ENCODE measurements around the gene SLC6A6. TPM values are rescaled to one million over a fixed set of nuclear protein-coding genes. Genes with fewer than 3 reads are reported as not detected.

Gene SLC6A6
- total RNA-seq, 1 donor from 2014 or later = 32.9 TPM

DNA sequence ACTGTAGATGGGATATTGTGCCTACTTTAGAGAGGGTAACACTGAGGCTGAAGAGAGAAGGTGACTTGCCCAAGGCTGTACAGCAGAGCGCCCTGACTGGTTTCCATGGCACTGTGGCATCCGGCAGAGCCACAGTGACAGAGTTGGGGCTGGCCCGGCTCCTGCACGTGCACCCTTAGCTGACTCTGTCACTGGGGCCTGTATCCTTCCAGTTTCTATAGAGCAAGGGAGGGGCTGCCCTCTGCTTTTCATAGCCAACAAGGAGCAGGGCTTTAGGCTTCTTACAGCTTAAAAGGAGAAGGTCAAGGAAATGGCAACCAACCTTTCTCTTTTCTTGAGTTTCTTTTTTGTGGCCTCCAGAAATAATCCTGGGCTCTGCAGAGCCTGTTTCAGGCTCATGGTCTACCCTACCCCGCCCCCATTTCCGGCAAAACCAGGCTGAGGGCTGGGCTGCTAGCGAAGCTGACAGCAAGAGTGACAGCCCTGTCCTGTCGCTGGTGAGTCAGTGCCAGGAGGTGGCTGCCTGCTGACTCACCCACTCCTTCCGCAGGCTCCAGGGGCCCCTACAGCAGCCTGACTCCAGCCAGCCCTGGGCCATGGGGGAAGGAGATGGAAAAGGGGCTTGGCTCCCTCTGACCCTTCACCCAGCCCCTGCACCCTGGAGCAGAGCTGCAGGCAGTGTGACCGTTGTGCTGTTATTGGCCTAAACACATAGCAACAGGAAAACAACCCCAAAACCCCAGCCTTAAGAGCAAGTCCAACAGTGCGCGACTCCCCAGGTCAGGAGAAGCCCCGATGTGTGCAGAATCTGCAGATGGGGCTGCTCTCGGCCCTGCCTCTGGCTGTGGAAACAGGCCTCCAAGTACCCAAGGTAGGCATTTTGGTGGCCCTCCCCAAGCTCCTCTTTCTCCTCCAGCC, 29.8 kb downstream of the SLC6A6 start:
- TF ChIP-seq EZH2 (IDR thresholded peaks at IDR 0.05) (no peak), EZH2phosphoT487 (IDR thresholded peaks at IDR 0.05) (no peak)
- TF ChIP-seq, protein P1, sequence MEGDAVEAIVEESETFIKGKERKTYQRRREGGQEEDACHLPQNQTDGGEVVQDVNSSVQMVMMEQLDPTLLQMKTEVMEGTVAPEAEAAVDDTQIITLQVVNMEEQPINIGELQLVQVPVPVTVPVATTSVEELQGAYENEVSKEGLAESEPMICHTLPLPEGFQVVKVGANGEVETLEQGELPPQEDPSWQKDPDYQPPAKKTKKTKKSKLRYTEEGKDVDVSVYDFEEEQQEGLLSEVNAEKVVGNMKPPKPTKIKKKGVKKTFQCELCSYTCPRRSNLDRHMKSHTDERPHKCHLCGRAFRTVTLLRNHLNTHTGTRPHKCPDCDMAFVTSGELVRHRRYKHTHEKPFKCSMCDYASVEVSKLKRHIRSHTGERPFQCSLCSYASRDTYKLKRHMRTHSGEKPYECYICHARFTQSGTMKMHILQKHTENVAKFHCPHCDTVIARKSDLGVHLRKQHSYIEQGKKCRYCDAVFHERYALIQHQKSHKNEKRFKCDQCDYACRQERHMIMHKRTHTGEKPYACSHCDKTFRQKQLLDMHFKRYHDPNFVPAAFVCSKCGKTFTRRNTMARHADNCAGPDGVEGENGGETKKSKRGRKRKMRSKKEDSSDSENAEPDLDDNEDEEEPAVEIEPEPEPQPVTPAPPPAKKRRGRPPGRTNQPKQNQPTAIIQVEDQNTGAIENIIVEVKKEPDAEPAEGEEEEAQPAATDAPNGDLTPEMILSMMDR (IDR thresholded peaks at IDR 0.05) = no peak
- no peak overlapping the region for H3K9ac ChIP-seq
- no peak overlapping the region for H3K4me2 ChIP-seq
- H3K4me1 ChIP-seq = no peaks in the 10 kb centered on the region
- no peaks in the 10 kb centered on the region for H3K36me3 ChIP-seq
- H3K27me3 ChIP-seq = no peaks in the 10 kb centered on the region
- H3K79me2 ChIP-seq (ENCODE audit: low read depth) = no peaks in the 10 kb centered on the region
- no peak overlapping the region for H3K4me3 ChIP-seq
- H2AFZ ChIP-seq (replicated peaks) = no peak overlapping the region
- H3K9me3 Mint-ChIP-seq = no peaks in the 10 kb centered on the region
- no peak overlapping the region for H3K27ac ChIP-seq
- no peak overlapping the region for H3K4me3 Mint-ChIP-seq
- no peak for DNase-seq (ENCODE audit: low spot score)
- peaks cover 6% of the 10 kb centered on the region for H3K27me3 Mint-ChIP-seq (ENCODE audit: insufficient read depth, low read depth)
- peaks cover 53% of the 10 kb centered on the region for H3K4me1 Mint-ChIP-seq
- H4K20me1 ChIP-seq (ENCODE audit: low read depth) = peaks cover 30% of the 10 kb centered on the region
- H3K9me3 ChIP-seq (ENCODE audit: low read depth) = no peaks in the 10 kb centered on the region
- H3K36me3 Mint-ChIP-seq = peaks cover 1% of the 10 kb centered on the region
- H3F3A ChIP-seq (ENCODE audit: low read depth) = no peaks in the 10 kb centered on the region
- peak overlapping the region; percentile 85 for H3K27ac Mint-ChIP-seq

DNA sequence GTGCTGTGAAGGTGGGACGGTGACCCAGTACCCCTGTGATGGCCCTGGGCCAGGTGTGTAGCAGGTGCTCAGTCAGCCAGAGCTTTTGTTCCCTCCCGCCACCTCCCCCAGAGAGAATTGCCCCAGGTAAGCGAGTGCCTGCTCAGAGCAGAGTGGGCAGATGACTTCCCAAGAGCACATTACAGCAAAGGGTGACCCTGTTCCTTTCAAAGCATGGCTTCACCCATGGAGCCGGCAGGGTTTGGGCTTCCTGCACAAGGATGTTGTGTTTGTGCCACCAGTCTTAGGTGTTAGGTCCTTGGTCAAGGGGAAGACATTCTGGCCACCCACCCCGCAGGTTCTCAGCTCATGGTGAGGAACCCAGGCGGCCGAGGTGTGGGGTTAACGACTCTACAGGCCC, 30.7 kb downstream of the SLC6A6 start:
- TF ChIP-seq, protein P1 (IDR thresholded peaks at IDR 0.05) = no peak
- TF ChIP-seq EZH2phosphoT487 (IDR thresholded peaks at IDR 0.05) = no peak
- no peak for TF ChIP-seq EZH2 (IDR thresholded peaks at IDR 0.05)
- H3K27me3 Mint-ChIP-seq (ENCODE audit: insufficient read depth, low read depth) = peaks cover 6% of the 10 kb centered on the region
- no peak for DNase-seq (ENCODE audit: low spot score)
- no peak overlapping the region for H3K4me2 ChIP-seq
- no peaks in the 10 kb centered on the region for H3K4me1 ChIP-seq
- H4K20me1 ChIP-seq (ENCODE audit: low read depth) = peaks cover 32% of the 10 kb centered on the region
- no peak overlapping the region for H3K27ac ChIP-seq
- H2AFZ ChIP-seq (replicated peaks) = no peak overlapping the region
- no peaks in the 10 kb centered on the region for H3F3A ChIP-seq (ENCODE audit: low read depth)
- no peak overlapping the region for H3K9ac ChIP-seq
- peaks cover 47% of the 10 kb centered on the region for H3K4me1 Mint-ChIP-seq
- H3K4me3 Mint-ChIP-seq = no peak overlapping the region
- no peaks in the 10 kb centered on the region for H3K79me2 ChIP-seq (ENCODE audit: low read depth)
- no peaks in the 10 kb centered on the region for H3K36me3 Mint-ChIP-seq
- no peak overlapping the region for H3K4me3 ChIP-seq
- H3K9me3 Mint-ChIP-seq = no peaks in the 10 kb centered on the region
- H3K27ac Mint-ChIP-seq = no peak overlapping the region
- no peaks in the 10 kb centered on the region for H3K36me3 ChIP-seq
- no peaks in the 10 kb centered on the region for H3K9me3 ChIP-seq (ENCODE audit: low read depth)
- no peaks in the 10 kb centered on the region for H3K27me3 ChIP-seq

DNA sequence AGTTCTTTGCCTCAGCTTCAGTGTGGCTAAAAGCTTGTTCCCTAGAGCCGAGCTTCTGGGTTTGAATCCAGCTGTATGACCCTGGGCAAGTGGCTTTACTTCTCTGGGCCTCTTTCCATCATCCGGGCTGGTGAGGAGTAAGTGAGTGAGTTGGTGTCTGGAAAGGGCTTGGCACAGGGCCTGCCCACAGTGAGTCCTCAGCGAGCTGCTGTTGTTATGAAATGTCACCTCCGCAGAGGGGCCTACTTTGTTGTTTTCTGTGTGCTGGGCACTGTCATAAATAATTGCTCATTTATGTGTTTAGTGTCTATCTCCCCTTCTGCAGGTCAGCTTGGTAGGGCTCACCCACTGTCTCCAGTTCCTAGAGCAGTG, 31.7 kb downstream of the SLC6A6 start:
- no peaks in the 10 kb centered on the region for H3K9me3 ChIP-seq (ENCODE audit: low read depth)
- H4K20me1 ChIP-seq (ENCODE audit: low read depth) = peaks cover 37% of the 10 kb centered on the region
- no peaks in the 10 kb centered on the region for H3K36me3 Mint-ChIP-seq
- H3K36me3 ChIP-seq = no peaks in the 10 kb centered on the region
- no peak overlapping the region for H3K4me3 Mint-ChIP-seq
- H3F3A ChIP-seq (ENCODE audit: low read depth) = no peaks in the 10 kb centered on the region
- H3K4me1 ChIP-seq = no peaks in the 10 kb centered on the region
- TF ChIP-seq EZH2 (IDR thresholded peaks at IDR 0.05) (no peak), EZH2phosphoT487 (IDR thresholded peaks at IDR 0.05) (no peak)
- TF ChIP-seq, protein P1 (IDR thresholded peaks at IDR 0.05) = no peak
- no peak overlapping the region for H3K4me3 ChIP-seq
- peaks cover 51% of the 10 kb centered on the region for H3K4me1 Mint-ChIP-seq
- H3K9me3 Mint-ChIP-seq = no peaks in the 10 kb centered on the region
- H3K27ac ChIP-seq = no peak overlapping the region
- no peak overlapping the region for H3K4me2 ChIP-seq
- peaks cover 6% of the 10 kb centered on the region for H3K27me3 Mint-ChIP-seq (ENCODE audit: insufficient read depth, low read depth)
- no peak overlapping the region for H3K9ac ChIP-seq
- no peaks in the 10 kb centered on the region for H3K79me2 ChIP-seq (ENCODE audit: low read depth)
- no peak for DNase-seq (ENCODE audit: low spot score)
- H3K27me3 ChIP-seq = no peaks in the 10 kb centered on the region
- no peak overlapping the region for H2AFZ ChIP-seq (replicated peaks)
- H3K27ac Mint-ChIP-seq = peak overlapping the region; percentile 37

All from neural progenitor cell (in vitro differentiated cells).